ENCODE measurements around the gene TBX1.

TBX1 gene

DNA sequence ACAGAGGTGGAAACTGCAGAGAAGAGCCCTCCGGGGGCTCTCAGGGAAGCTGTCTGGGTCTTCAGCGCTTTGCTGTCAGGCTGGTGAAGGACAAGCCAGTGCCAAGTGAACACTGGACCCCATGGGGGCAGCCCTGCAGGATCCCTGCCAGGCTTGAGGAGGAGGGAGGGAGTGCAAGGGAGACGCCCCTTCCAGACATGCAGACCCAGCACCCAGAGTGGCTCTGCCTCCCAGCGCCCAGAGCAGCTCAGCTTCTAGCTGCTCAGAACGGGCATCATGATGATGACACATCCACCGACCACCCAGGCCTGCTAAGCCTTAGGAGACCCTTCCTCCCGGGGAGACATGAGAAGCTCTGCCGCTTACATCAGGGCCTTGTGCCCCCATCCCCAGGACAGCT is 39.7 kb downstream of the TBX1 start:
- DNase-seq (ENCODE audit: low read depth): no peak

DNA sequence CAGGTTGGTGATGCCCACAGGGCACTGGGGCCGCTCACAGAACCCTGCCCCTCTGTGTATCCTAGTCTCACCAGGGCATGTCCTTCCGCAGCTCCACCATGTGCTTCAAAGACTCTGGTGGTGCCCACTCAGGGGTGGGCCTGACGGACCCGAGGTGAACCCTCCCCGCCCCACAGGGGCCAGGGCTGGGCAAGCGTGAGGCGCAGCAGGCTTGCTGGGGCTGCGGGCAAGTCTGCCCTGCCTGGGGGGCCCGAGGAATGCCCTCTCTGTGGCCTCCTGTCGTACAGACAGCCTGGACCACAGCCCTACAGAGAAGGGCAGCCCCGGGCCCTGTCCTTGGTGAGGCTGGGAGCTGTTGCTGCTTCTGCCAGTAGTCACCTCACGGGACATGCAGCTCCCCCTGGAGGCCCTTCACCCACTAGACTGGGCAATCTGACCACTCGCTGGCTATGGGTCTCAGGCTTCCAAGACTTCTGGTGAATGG is 40.2 kb downstream of the TBX1 start:
- DNase-seq (ENCODE audit: low read depth): no peak

DNA sequence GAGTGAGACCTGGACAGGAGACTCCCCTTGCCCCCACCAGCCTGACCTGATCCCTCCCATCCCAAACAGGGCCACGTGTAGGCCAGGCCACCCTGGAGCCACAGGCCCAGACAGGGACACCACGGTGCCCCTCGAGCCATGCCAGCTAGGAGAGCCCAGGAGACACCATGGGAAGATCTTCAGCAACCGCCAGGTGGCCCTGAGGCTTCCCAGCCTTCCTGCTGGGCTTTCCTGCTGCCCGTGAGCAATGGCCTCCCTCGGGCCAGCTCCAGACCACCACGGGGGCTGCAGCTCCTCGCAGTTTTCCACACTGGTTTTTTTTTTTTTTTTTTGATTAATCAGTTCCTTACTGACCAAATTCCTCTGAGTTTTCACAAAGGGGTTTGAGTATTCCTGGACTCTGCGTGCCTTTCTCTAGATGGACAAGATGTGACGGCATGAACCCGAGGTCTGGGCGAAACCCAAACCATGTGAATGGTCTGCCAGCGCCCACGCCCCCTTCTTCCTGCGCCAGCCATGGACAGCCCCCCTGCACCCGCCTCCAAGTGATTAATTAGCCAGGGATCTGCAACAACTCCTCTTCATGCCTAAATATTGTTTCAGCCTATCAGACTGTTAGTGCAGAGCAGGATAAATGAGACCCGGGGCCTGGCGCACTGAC is 40.9 kb downstream of the TBX1 start:
- no peak for DNase-seq (ENCODE audit: low read depth)

- no peak for DNase-seq (ENCODE audit: low read depth)
These were observed 41.7 kb downstream of the TBX1 start for GRCh38 chr22:19802001-19802893.

GRCh38 chr22:19802894-19803735 is 42.5 kb downstream of the TBX1 start:
- DNase-seq (ENCODE audit: low read depth): no peak

DNA sequence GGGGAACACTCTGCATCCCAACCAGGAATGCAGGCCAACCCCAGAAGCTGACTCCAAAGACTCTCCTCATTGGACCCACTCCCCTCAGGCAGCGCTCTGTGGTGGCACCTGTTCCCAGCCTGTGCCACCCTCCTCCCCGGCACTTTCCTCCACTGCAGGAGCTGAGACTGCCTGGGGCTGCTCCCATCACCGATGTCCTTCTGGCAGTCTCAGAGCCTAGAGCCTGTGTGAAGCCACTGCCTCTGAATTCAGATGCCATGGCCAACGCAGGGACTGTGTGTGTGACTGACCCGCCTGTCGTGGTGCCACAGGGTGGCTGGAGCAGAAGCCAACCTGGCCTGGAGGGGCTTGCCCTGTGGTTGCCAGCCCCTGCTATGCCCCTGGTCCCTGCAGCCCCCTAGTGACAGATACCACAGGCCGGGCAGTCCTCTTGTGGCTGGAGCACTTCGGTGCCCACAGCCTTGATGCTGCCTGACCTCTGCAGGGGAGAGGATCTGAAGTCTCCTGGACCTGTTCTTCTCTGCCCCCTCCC is 43.2 kb downstream of the TBX1 start:
- no peak for DNase-seq (ENCODE audit: low read depth)

GRCh38 chr22:19805821-19806212 is 45.2 kb downstream of the TBX1 start:
- no peak for DNase-seq (ENCODE audit: low read depth)

GRCh38 chr22:19806213-19807160 is 45.9 kb downstream of the TBX1 start:
- DNase-seq (ENCODE audit: low read depth): no peak

- DNase-seq (ENCODE audit: low read depth): no peak
These were observed 46.8 kb downstream of the TBX1 start for GRCh38 chr22:19807161-19807913.

DNA sequence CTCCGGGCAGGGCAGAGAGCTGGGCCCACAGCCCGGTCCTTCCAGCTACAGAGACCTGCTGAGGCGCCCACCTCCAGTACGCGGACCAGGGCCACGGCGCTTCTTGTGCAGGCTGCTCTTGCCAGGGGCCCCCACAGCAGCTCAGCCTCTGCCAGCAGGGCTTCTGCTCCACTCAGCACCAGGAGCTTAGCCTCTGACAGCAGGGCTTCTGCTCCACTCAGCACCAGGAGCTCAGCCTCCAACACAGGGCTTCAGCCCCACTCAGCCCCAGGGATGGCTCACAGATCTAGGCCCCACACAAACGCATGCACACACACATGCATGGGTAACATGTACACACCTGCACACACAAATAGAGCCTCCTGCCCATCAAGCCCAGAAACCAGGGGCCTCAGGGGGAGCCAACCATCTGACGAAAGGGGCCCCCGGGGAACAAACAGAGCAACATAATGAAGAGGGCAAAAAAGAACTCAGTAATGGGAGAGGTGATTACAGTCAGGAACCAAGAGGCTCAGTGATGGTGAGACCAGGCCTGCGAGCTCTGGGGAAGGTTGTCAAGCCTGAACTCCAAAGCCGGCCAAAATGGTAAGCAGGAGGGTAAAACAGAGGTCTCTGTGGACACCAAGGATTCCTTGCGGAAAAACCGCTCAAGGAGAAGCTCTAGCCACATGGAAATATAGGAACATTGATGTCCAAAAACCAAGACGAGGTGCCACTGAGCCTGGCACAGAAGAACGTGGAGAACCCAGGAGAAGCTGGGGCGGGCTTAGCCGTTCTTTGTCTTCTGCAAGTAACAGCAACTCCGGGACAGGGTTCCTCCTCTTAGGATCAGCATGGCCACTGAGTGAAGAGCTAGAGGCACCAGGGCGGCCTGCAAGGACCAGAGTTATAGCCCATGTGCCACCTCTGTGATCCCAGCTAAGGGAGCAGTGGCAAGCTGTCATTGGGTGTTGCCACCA is 47.6 kb downstream of the TBX1 start:
- no peak for DNase-seq (ENCODE audit: low read depth)

- no peak for DNase-seq (ENCODE audit: low read depth)
These were observed 48.4 kb downstream of the TBX1 start for GRCh38 chr22:19808873-19809478.

- no peak for DNase-seq (ENCODE audit: low read depth)
These were observed 49.2 kb downstream of the TBX1 start for GRCh38 chr22:19809741-19810140.

- no peak for DNase-seq (ENCODE audit: low read depth)
These were observed 50.0 kb downstream of the TBX1 start for GRCh38 chr22:19810381-19811201.

DNA sequence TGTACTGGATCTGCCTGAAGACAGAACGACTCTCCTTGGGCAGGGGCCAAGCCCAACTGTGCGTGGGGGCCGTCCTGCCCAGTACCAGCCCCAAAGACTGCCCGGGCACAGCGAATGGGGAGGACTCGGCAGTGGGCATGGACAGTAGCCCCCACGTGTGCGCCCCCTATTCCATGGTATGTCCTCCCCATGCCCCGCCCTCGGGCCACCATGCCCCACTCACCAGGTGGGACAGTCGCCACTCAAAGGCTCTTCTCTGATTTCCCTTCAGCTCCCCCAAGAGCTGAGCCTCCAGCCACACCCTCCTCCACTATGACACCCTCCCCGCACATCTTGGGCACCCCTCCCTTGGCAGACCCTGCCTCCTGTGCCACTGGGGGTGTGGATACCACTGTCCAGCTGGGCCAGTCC is 50.6 kb downstream of the TBX1 start:
- DNase-seq (ENCODE audit: low read depth): no peak

DNA sequence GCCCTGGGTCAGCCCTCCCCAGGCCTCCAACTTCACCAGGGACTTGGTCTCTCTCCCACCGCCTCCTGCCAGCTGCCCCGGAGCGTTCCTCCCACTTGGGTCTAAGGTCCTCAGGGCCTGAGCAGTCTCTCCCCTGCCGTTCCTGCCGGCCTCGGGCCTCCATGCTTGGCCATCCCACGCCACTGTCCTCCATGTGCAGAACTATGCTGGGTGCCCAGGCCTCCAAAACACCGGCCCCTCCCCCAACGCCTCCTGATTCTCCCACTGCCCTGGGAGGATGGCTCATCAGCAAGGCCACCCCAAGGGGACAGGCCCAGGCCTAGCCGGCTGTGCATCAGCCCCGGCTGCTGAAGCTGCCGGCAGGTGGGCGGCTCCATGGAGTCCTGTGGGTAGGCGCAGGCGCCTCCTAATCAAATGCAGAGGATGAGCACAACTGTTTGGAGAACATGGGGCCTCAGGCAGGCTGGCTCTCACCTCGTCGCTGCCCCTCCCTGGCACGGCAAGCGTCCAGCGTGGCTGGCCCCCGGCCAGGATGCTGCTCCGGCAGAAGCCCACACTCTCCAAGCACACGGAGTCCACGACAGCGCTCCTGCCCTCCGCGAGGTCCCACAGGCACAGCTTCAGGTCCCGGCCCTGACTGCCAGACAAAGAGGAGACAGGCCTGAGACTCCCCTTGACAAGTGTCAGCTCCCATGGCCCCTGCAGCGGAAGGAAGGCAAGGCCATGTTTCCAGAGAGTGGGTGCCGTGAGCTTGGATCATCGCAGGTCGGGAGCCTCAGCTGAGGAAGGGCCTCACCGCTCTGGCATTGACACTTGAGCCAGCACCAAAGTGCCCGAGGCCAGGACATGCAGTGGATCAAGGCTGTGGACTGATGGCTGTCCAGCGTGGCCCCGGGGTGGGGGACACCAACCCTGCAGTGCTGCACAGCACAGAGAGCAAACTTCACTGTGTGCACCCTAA is 51.5 kb downstream of the TBX1 start:
- no peak for DNase-seq (ENCODE audit: low read depth)

DNA sequence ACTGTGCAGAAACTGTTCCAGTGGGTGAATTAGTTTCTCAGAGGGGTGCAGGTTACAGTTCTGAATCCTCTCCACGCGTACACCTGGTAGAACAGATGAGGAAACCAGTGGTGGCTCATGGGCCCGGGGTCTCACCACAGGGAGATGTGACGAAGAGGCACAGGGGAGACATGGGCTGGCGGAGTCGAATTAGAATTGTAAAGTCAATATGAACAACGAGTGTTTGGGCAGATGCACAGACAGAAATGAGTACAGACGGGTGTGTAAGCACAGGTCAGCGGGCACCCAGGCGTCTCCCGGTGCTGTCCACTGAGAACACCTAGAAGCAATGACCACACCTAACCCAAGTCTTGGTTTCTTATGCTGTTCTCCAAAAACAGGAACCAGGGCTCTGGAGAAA is 52.3 kb downstream of the TBX1 start:
- no peak for DNase-seq (ENCODE audit: low read depth)

DNA sequence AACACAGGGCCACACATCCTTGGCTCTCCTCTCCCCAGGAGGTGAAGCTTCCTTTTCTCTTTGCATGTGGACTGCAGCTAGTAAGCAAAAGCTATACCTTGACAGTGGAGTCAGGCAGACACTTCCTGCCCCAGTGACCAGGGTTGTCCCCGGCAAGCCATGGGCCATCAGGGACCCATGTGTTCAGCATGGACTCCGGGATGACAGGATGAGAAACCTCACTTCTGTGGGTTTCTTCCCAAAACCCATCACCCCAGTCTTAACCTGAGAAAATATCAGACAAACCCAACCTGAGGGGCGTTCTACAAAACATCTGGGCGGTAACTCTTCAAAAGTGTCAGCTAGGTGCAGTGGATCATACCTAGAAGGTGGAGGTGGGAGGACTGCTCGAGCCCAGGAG is 53.9 kb downstream of the TBX1 start:
- no peak for DNase-seq (ENCODE audit: low read depth)

All from activated gamma-delta T cell treated with anti-CD3 and anti-CD28 coated beads, Interleukin-2, amount 50 U/mL, for 16 hours (primary cell).